D341Med (cell line): ENCODE results near the gene CFAP99.

ENCODE experiments used
- DNase-seq: peaks from one replicate; pipeline ENCODE4 v3.0.0; 2012; ENCODE audit warnings: low spot score

Gene CFAP99

GRCh38 chr4:2510351-2511259 is 91.8 kb downstream of the CFAP99 start:
- DNase-seq: peak; percentile 18

DNA sequence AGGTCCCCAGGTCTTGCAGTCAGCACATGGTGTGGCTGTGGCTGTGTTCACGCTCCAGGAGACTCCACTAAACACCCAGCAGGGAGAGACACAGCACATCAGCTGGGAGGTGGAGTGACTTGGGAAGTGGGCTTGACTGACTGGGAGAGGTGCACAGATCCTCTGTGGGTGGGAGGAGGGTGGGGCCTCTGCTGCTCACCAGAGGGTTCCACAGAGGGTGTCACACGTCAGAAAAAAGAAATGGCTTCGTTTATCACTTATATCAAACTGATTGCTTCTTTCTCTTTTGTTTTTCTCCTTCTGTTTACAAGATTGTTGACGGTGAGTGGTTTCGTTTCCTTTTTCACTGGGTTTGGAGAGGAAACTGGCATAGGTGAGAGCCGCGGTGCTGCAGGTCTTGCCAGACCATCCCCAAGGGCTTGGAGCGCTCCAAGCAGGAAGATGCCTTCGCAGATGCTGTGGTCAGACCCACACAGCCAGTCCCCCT is 92.9 kb downstream of the CFAP99 start:
- DNase-seq: no peak
